Activated gamma-delta T cell (primary cell): ENCODE measurements around the gene SETBP1.

Source experiments
- DNase-seq: peaks from one replicate; lab custom pipeline; 2025; lab: John Stamatoyannopoulos, UW

Gene SETBP1

GRCh38 chr18:44968336-44968735 is 287.6 kb downstream of the SETBP1 start:
- no peak for DNase-seq

- no peak for DNase-seq
Observed at GRCh38 chr18:44969214-44969795, 288.6 kb downstream of the SETBP1 start.

GRCh38 chr18:44973282-44973681 is 292.6 kb downstream of the SETBP1 start:
- no peak for DNase-seq

GRCh38 chr18:44974174-44974573 is 293.5 kb downstream of the SETBP1 start:
- no peak for DNase-seq

GRCh38 chr18:44977856-44978255 is 297.2 kb downstream of the SETBP1 start:
- DNase-seq, result no peak

DNA sequence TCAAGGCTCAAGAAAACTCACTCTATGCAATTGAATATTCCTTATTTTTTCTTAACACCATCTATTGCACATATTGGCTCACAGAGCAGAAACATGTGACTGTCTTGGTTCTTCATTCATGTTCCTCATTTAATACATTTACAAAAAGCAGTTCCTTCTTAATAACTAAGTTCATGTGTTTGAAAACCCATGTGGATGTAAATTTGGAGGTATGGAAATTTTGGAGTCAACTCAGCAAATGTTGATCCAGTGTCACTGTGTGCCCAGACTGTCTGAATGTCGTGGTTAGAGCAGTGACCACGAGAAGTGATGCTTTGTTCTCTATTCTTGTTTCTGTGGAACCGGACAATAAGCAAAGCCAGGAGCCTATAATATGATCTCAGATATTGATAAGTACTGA is 299.1 kb downstream of the SETBP1 start:
- DNase-seq, result no peak

- DNase-seq, result no peak
Observed at GRCh38 chr18:44981121-44981520, 300.4 kb downstream of the SETBP1 start.

GRCh38 chr18:44986933-44987332 is 306.2 kb downstream of the SETBP1 start:
- DNase-seq, result no peak

DNA sequence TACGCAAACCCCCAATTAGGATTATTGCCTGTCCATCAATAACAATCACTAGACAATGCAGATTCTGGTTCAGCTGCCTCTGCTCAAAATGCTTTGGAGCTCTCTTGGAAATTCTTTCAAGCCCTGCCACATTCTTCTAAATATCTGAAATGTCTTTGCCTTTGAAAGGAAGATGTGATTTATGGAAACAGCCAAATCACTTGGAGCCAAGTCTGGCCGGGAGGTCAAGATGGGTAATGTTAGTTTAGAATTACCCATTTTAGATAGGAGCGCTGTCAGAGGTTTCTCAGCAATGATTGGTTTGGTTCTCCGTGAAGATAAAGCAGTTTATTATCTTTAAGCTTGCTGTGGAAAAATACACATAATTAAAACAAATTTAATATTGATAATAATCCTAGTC is 306.7 kb downstream of the SETBP1 start:
- no peak for DNase-seq

GRCh38 chr18:44988821-44989587 is 308.3 kb downstream of the SETBP1 start:
- DNase-seq, result no peak

- DNase-seq, result no peak
Observed at GRCh38 chr18:44996261-44996660, 315.6 kb downstream of the SETBP1 start.

DNA sequence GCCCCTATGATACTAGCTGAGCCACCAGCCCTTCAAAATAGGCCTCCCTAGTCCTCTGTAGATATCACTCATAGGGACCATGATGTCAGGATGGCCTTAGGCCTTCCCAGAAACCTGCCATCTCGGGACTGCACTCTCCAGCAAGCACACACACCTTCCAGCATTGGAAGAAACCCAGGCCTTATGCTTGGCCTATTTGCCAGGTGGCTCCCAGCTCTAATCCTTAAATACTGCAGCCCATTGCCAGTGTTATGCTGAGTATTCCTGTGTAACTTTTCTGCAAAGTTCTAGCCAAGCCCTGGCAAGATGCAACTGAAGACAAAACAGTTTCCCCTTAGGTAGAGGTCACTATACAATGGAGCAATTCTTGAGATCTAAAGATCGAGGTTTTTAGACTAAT is 316.5 kb downstream of the SETBP1 start:
- no peak for DNase-seq

DNA sequence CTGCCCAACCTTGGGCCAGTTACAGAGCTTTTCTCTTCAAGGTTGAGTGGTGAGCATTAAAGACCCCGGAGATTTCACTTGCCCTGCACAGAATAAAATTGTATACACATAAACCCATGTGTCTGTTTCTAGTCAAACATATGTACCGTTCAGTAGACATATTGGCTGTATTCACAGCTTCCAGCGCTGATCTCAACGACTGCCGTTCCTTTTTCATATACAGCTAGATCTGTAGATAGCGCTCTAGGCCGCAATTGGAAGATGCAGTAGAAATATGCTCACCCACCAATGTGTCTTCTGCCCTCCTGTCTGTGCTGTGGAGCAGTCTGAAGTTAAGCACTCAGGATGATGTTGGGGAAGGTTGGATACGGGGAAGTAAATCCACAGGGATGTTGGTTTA is 317.7 kb downstream of the SETBP1 start:
- DNase-seq, result no peak

GRCh38 chr18:45004546-45005080 is 323.9 kb downstream of the SETBP1 start:
- no peak for DNase-seq

DNA sequence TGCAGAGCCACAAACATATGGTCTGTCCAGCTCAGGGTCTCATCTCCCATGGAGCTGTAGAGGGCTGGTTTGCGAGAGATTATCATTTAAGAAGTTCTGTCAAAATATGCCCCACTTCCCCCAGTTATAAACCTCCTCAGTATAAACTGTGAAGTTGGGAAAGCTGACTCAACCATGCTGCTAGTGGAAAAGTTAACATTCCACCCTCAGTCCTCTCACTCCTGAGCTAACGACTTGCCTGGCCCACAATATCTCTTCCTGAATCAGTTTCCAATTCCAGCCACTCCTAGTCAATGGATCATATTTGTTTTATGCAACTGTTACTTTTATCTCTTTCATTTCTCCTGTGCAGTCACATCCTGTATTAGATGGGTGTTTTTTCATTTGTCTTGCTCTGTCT is 326.2 kb downstream of the SETBP1 start:
- no peak for DNase-seq

DNA sequence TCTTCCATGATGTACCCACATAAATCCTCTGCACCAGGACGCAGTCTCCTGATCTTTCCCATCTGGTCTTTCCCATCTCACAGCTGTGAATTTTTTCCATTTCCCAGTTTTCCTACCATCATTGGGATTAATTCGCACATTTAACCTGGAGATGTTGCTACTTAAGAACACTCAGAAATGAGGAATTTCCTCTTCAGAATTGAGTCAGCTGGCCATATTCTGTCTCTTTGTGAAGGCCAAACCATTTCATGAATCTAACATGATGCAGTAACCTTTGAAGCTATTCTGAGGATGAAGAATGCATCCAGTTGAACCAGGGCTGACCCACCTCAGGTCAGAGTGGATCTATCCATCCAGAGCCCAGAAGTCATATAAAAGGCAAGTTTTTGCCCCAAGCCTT is 326.8 kb downstream of the SETBP1 start:
- DNase-seq, result no peak

GRCh38 chr18:45008694-45009413 is 328.2 kb downstream of the SETBP1 start:
- DNase-seq, result no peak

DNA sequence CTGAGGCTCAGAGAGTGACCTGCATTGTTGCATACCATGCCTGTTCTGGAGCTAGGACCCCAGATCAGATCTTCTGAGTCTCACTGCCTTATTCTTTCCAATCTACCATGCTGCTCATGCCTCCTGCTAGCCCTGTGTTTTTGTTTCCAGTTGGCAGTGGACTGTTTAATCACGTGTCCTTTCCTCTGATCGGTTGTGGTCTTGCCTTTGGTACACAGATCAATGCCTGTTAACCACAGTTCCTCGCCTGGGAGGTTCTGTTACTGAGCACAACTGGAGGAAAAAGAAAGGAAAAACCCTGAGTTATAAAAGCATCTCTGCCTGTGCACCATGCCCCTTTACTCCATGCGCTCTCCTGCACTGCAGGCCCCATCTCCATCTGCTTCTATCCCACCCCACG is 329.1 kb downstream of the SETBP1 start:
- no peak for DNase-seq

- DNase-seq, result no peak
Observed at GRCh38 chr18:45012286-45012685, 331.6 kb downstream of the SETBP1 start.

DNA sequence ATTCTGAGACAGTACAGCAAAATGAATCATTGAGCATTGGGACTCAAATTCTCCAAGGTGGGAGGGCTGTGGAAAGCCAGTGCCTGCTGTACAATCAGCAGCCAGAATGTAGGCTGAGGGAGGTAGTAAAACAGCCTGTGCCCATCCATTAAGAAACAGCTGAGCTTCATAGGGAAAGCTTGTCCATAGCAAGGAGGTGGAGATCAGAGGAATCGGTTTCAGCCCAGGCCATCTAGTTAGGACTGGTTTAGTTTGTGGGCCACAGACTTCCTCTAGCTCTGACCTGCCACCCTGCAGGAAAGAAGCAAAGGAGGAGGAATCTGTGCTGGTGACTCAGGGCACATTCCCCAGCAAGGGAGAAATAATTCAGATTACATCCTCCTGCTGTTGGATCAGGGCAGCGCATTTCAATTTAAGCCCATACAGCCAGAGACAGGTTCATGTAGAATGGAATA is 333.4 kb downstream of the SETBP1 start:
- no peak for DNase-seq

- DNase-seq, result no peak
Observed at GRCh38 chr18:45015788-45016128, 335.1 kb downstream of the SETBP1 start.

DNA sequence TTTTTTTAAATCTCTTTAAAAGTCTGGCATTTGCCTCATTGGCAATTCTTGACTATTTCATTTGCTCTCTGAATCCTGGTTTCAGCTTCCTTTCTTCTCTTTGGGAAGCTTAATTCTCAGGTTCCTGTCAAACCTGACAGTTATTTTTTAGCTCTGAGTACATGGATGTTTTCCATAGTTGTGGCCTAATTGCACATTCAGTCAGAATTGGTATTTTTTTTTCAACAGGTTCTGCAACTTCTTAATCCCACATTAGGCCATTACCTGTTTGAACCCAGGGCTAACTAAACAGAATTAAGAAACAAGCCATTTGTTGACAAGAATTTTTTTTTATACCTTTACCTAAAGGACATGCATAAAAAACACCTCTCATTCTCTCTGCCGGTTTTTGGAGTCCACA is 338.8 kb downstream of the SETBP1 start:
- no peak for DNase-seq

GRCh38 chr18:45023519-45023918 is 342.8 kb downstream of the SETBP1 start:
- no peak for DNase-seq
